ENCODE data around the gene SIM1. TPM values are rescaled to one million over a fixed set of nuclear protein-coding genes. Genes with fewer than 3 reads are reported as not detected.

Gene SIM1
- total RNA-seq, 2 experiments from 2014 or later, result not detected

DNA sequence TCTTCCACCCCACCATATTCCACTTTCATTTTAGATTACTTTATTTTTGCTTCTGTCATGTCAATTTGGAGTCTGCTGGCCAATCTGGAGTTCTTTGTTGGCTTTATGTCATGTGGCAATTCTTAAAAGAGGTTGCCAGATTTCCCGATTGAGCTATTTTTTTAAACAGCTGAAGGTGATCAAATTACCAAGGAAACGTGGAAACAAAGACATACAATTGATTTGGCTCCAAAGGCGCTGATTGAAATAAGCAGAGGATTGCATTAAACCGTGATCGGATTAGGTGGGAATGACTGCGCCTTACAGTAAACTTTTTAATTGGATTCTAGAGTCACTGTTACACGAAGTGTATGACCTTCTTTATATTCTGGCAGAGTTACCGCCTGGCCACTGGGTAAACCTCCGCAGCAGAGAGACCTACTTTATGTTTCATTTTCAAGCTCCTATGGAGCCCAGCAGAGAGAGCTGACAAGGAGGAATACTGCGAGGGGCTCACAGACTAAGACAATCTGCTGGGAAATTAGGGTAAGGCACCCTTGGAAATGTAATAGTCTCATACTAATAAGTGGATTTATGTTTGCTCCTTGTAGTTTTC lies 37.9 kb downstream of the SIM1 start:
- H3K36me3 Mint-ChIP-seq, result no peaks in the 10 kb centered on the region
- intact Hi-C loops (cut with micrococcal nuclease), result no loop called here
- no peaks in the 10 kb centered on the region for H3K4me1 Mint-ChIP-seq (ENCODE audit: low read depth)
- peaks cover 2% of the 10 kb centered on the region for H3K27me3 Mint-ChIP-seq
- no peak for DNase-seq
- no peak overlapping the region for H3K4me3 Mint-ChIP-seq
- no peak overlapping the region for H3K27ac Mint-ChIP-seq
- POLR2A ChIA-PET, result no interaction called here
- CTCF ChIA-PET, result no interaction called here
- H3K9me3 Mint-ChIP-seq, result no peaks in the 10 kb centered on the region

DNA sequence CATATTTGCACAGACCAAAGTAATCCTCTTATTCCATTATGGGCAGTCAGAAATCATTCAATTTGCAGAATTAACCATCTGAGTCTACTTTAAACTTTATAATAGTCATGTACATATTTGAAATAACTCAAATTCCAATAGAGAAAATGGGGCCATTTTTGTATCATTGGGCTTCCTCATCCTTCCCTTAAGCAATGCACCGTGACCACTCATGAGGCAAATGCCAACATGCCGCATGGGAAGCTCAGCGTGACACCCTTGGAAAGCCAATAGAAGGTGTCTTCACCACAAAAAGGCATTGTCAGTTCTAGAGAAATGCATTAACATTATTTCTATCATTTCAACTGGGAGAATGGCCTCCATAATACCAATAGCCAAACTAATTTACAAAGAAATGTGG lies 38.5 kb downstream of the SIM1 start:
- Mint-ChIP-seq H3K4me1 (ENCODE audit: low read depth) (no peaks in the 10 kb centered on the region), H3K36me3 (no peaks in the 10 kb centered on the region), H3K4me3 (no peak overlapping the region), H3K9me3 (no peaks in the 10 kb centered on the region), H3K27ac (no peak overlapping the region), H3K27me3 (peaks cover 2% of the 10 kb centered on the region)
- ChIA-PET POLR2A (no interaction called here), CTCF (no interaction called here)
- DNase-seq, result no peak
- intact Hi-C loops (cut with micrococcal nuclease), result no loop called here

DNA sequence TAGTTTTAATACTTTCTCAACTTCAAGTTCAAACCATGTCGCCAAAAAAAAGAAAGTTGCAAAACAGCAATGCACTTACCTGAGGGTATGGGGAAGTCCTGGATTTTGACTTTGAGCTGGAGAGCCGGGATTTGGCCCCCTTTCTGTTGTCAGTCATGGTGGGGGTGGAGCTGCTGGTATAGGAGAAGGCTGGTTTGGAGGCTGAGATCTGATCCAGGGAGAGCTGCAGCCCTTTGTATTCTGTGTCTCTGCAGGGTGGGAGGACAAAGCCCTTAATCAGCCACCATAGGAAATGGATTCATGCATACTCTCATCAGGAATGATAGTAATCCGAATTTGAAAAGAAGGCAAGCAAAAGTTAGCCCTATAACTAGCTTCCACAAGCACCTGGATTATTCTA lies 44.0 kb downstream of the SIM1 start:
- no peaks in the 10 kb centered on the region for H3K9me3 Mint-ChIP-seq
- H3K4me3 Mint-ChIP-seq, result no peak overlapping the region
- H3K4me1 Mint-ChIP-seq (ENCODE audit: low read depth), result no peaks in the 10 kb centered on the region
- ChIA-PET CTCF (interaction anchor here (0.6 kb wide), 1 partner anchor 246 kb away, joined by 3 read pairs; no protein-coding TSS in a partner anchor), POLR2A (no interaction called here)
- no peak overlapping the region for H3K27ac Mint-ChIP-seq
- DNase-seq, result no peak
- peaks cover 2% of the 10 kb centered on the region for H3K27me3 Mint-ChIP-seq
- no peaks in the 10 kb centered on the region for H3K36me3 Mint-ChIP-seq
- intact Hi-C loops (cut with micrococcal nuclease), result no loop called here

DNA sequence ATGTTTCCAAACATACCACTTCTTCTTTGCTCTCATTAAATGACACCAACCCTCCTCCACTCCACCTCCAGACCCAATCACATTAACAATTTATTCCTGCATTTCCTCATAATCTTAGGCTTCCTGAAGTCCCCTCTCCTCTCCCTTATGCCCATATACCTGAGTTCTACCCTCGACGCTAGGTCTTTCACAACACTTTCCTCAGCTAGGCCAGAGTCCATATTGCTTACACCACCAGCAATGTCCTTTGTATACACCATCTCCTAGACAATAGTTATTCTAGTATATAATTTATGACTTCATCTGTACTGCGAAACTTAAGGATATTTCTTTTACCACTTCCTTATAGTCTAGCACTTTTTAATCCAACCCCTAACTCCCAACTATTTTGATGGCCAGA lies 47.7 kb downstream of the SIM1 start:
- POLR2A ChIA-PET, result no interaction called here
- Mint-ChIP-seq H3K9me3 (no peaks in the 10 kb centered on the region), H3K4me3 (no peak overlapping the region), H3K27me3 (peaks cover 3% of the 10 kb centered on the region), H3K4me1 (ENCODE audit: low read depth) (no peaks in the 10 kb centered on the region), H3K27ac (no peak overlapping the region), H3K36me3 (no peaks in the 10 kb centered on the region)
- CTCF ChIA-PET, result no interaction called here
- intact Hi-C loops (cut with micrococcal nuclease), result no loop called here
- DNase-seq, result no peak

DNA sequence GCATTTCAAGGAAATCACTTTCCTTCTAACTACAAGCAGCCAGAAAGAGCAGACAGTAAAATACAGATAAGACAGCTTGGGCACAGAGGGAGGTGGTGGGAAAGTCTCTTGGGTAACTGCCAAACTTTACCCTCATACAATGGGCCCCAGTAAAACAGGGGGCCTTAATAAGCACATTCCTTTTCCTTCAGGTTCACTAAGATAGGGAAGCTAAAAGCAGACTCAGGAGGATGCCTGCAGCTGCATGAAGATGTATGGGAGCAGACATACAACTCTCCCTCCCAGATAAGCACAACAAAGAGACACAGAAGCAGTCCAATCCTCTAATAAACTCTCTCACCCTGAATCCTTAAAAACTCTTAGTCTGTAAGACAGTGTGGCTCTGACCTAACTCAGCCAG lies 49.0 kb downstream of the SIM1 start:
- Mint-ChIP-seq H3K27ac (no peak overlapping the region), H3K27me3 (peaks cover 7% of the 10 kb centered on the region), H3K4me1 (ENCODE audit: low read depth) (no peaks in the 10 kb centered on the region), H3K4me3 (no peak overlapping the region), H3K36me3 (no peaks in the 10 kb centered on the region), H3K9me3 (no peaks in the 10 kb centered on the region)
- DNase-seq, result no peak
- ChIA-PET POLR2A (no interaction called here), CTCF (no interaction called here)
- intact Hi-C loops (cut with micrococcal nuclease), result no loop called here

DNA sequence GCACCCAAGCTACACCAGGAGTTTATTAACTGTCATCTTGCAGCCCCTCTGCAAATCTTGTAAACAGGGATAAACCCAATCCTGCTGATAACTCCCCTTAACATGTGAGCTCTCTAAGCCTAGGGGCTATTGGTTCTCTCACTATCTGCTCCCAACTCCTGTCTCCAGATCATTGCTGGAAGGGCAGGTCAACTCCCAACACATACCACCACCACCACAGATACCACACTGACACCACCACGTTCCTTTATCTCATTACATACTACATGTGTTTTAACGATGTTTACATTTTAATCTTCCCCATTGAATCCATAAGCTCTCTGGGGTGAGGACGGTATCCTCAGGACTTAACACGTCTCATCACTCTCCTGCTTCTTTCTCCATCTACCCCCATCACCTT lies 51.8 kb downstream of the SIM1 start:
- H3K27ac Mint-ChIP-seq, result no peak overlapping the region
- no peak overlapping the region for H3K4me3 Mint-ChIP-seq
- H3K36me3 Mint-ChIP-seq, result no peaks in the 10 kb centered on the region
- ChIA-PET CTCF (no interaction called here), POLR2A (no interaction called here)
- H3K9me3 Mint-ChIP-seq, result no peaks in the 10 kb centered on the region
- intact Hi-C loops (cut with micrococcal nuclease), result no loop called here
- DNase-seq, result no peak
- no peaks in the 10 kb centered on the region for H3K4me1 Mint-ChIP-seq (ENCODE audit: low read depth)
- peaks cover 11% of the 10 kb centered on the region for H3K27me3 Mint-ChIP-seq

DNA sequence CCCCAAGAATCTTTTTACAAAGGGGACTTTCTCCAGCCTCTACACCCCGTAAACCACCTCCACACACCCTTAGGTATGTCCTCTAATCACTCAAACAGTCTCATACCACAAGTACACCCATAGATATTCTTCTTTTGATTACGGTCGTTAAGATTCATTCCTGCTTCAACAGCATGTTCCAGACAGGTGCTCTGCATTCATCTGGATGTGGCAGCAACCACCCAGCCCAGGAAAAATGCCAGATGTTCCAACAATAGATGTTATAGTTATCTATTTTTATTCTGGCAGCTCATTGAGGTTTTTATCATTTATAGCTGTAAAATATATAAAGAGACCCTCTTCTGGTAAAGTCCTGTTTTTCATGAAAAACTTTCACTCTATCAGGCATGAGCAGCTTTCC lies 60.7 kb downstream of the SIM1 start:
- H3K9me3 Mint-ChIP-seq, result no peaks in the 10 kb centered on the region
- H3K4me1 Mint-ChIP-seq (ENCODE audit: low read depth), result no peaks in the 10 kb centered on the region
- intact Hi-C loops (cut with micrococcal nuclease), result no loop called here
- no peak for DNase-seq
- POLR2A ChIA-PET, result no interaction called here
- no peak overlapping the region for H3K4me3 Mint-ChIP-seq
- CTCF ChIA-PET, result no interaction called here
- no peak overlapping the region for H3K27ac Mint-ChIP-seq
- no peaks in the 10 kb centered on the region for H3K36me3 Mint-ChIP-seq
- peaks cover 3% of the 10 kb centered on the region for H3K27me3 Mint-ChIP-seq

DNA sequence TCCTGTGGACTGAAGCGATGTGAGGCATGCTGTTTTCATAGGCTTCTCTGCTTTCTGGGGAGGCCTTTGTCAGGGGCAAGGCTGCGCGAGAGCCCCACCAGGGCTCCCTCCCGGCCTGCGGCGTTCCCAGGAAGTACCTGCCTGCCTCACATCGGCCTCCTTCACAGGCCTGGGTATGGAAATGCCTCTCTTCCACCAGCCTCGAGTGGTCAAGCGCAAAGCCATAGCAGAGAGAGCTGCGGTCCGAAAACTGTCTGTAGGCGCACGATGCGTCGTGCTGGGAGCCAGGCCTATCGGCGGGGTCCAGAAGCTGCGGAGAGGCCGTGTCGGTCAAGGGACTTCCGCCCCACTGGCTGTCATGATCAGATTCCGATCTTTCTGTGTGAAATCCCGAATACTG lies 71.2 kb downstream of the SIM1 start:
- no peaks in the 10 kb centered on the region for H3K9me3 Mint-ChIP-seq
- H3K4me3 Mint-ChIP-seq, result no peak overlapping the region
- CTCF ChIA-PET, result no interaction called here
- no peaks in the 10 kb centered on the region for H3K4me1 Mint-ChIP-seq (ENCODE audit: low read depth)
- no peaks in the 10 kb centered on the region for H3K36me3 Mint-ChIP-seq
- no peak overlapping the region for H3K27ac Mint-ChIP-seq
- intact Hi-C loops (cut with micrococcal nuclease), result no loop called here
- POLR2A ChIA-PET, result no interaction called here
- no peak for DNase-seq
- peaks cover 8% of the 10 kb centered on the region for H3K27me3 Mint-ChIP-seq

DNA sequence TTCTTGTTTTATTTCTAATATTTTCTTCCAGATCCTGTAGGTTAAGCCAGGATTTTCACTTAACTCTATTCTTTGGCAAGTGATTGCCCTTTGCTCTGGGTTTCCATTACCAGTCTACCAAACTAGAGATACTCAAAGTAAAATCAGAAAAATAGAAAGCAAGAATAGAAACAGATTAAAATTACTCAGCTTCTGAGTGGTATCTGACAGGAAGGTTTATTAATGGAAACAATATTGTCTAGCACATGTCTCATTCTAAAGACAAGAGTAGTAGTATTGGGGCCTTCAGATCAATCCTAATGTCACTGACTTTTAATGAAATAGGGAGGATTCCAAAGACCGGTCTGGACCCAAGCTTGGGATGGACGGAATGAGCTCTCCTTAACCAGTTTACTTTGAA lies 72.3 kb downstream of the SIM1 start:
- intact Hi-C loops (cut with micrococcal nuclease), result no loop called here
- Mint-ChIP-seq H3K4me3 (no peak overlapping the region), H3K27ac (no peak overlapping the region), H3K4me1 (ENCODE audit: low read depth) (no peaks in the 10 kb centered on the region), H3K36me3 (no peaks in the 10 kb centered on the region), H3K9me3 (no peaks in the 10 kb centered on the region), H3K27me3 (peaks cover 8% of the 10 kb centered on the region)
- POLR2A ChIA-PET, result no interaction called here
- CTCF ChIA-PET, result no interaction called here
- DNase-seq, result no peak

DNA sequence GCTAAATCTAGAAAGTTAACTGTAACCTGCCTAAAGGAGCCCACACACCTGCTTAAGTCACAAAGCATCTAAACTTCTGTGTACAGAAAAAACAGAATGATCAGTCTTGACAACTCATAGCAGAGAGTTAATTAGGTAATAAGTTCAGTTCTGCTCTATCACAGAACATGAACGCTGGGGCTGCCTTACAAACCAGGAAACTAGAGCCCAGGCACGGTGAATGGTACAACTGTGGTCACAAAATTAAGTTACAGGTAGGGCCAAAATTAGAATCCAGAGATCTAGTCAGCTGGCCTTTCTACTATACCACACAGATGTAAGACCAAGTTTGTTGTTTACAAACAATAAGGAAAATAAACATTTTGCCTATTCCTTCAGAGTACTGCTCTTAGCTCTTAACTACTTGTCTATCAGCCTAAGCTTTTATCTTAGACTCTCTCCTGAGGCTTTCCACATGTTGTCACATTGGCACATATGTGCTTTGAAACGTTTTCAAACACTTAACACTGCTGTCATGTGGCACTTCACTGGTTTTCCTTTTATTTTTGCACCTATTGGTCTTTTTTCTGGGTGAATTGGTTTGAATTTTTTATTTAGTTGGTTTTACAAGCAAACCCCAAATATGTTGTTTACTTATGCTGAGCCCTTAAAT lies 75.7 kb downstream of the SIM1 start:
- no peak overlapping the region for H3K4me3 Mint-ChIP-seq
- H3K36me3 Mint-ChIP-seq, result no peaks in the 10 kb centered on the region
- ChIA-PET CTCF (no interaction called here), POLR2A (no interaction called here)
- H3K4me1 Mint-ChIP-seq (ENCODE audit: low read depth), result no peaks in the 10 kb centered on the region
- intact Hi-C loops (cut with micrococcal nuclease), result no loop called here
- DNase-seq, result no peak
- no peaks in the 10 kb centered on the region for H3K9me3 Mint-ChIP-seq
- H3K27ac Mint-ChIP-seq, result no peak overlapping the region
- H3K27me3 Mint-ChIP-seq, result peaks cover 3% of the 10 kb centered on the region

DNA sequence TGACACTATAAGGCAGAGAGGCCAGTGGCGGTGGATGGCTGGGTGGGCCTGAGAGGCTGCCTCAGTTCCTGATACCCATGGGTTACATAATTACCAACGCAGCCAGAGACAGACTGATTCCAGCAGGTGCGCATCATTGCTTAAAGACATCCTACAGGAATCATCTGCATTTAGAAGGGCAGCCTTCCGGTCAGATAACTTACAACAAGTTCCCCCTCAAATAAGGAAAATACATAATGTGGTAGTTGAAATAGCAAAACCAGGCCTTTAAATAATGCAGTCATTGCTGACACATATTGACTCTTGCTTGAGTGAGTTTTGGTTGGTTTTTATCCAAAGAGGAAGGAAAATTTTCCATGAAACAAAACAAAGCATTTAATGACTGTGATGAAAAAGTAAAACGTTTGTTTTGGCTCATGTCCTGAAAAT lies 81.9 kb downstream of the SIM1 start:
- no peak overlapping the region for H3K27ac Mint-ChIP-seq
- H3K36me3 Mint-ChIP-seq, result no peaks in the 10 kb centered on the region
- no peaks in the 10 kb centered on the region for H3K27me3 Mint-ChIP-seq
- H3K9me3 Mint-ChIP-seq, result no peaks in the 10 kb centered on the region
- no peaks in the 10 kb centered on the region for H3K4me1 Mint-ChIP-seq (ENCODE audit: low read depth)
- no peak overlapping the region for H3K4me3 Mint-ChIP-seq
- intact Hi-C loops (cut with micrococcal nuclease), result no loop called here
- no peak for DNase-seq
- POLR2A ChIA-PET, result no interaction called here
- CTCF ChIA-PET, result no interaction called here

DNA sequence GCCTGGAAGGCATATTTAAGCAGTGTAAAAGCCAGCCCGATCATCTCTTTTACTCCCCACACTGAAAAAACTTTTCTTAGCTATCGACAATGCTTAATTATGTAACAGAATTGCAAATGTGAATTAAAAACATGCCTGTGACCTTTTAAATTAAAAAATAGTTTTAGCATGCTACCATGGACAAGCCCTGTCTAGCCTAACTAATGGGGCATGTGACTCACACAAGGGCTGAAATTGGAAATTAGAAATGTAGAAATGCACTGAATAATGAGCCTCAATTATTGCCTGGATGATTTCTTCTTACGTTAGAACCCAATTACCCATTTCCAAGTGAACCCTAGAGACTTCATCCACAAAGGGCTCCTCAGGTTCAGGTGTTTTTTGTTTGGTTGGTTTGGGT lies 82.7 kb downstream of the SIM1 start:
- intact Hi-C loops (cut with micrococcal nuclease), result no loop called here
- DNase-seq, result no peak
- no peaks in the 10 kb centered on the region for H3K4me1 Mint-ChIP-seq (ENCODE audit: low read depth)
- CTCF ChIA-PET, result interaction anchor here (0.5 kb wide), 1 partner anchor 42 kb away, joined by 3 read pairs; no protein-coding TSS in a partner anchor
- no peak overlapping the region for H3K4me3 Mint-ChIP-seq
- no peak overlapping the region for H3K27ac Mint-ChIP-seq
- H3K36me3 Mint-ChIP-seq, result no peaks in the 10 kb centered on the region
- H3K9me3 Mint-ChIP-seq, result no peaks in the 10 kb centered on the region
- POLR2A ChIA-PET, result no interaction called here
- H3K27me3 Mint-ChIP-seq, result no peaks in the 10 kb centered on the region

DNA sequence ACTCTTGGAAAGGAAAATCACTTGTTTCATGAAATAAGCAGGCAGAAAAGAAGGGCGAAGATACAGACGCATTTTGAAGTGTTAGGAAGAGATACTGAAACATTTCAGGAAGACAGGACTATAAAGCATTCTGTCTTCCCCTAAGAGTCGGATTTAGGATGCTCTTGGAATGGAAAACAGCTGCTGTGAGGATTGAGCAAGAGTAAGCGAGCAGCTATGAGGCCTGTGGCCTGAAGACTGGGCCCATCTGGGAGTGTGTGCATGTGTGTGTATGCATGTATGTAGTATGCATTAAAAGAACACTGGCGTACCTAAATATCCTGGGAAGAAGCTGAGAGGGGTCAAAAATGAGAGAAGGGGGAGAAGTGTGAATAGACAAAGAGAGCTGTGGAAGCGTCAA lies 83.6 kb downstream of the SIM1 start:
- POLR2A ChIA-PET, result no interaction called here
- intact Hi-C loops (cut with micrococcal nuclease), result no loop called here

More for the DNA sequence above, 83.6 kb downstream of the SIM1 start:
- Mint-ChIP-seq H3K4me3 (no peak overlapping the region), H3K27ac (no peak overlapping the region), H3K27me3 (no peaks in the 10 kb centered on the region), H3K9me3 (no peaks in the 10 kb centered on the region), H3K4me1 (ENCODE audit: low read depth) (no peaks in the 10 kb centered on the region), H3K36me3 (no peaks in the 10 kb centered on the region)
- CTCF ChIA-PET, result no interaction called here
- DNase-seq, result no peak

All from activated CD4-positive, alpha-beta memory T cell treated with anti-CD3 and anti-CD28 coated beads for 36 hours (primary cell).